H9 (cell line): ENCODE results near the gene ADGRL3. TPM values are rescaled to one million over a fixed set of nuclear protein-coding genes. Genes with fewer than 3 reads are reported as not detected.

Source experiments
- DNase-seq: peaks from one replicate; pipeline ENCODE4 v3.0.0-alpha.2; 2017
- H2AFZ ChIP-seq: one replicate; pipeline ENCODE4 v1.6.1; 2013; ENCODE audit warnings: mild to moderate bottlenecking, low read length, control low read depth, moderate library complexity
- H2AK5ac ChIP-seq: 2 replicates; pipeline ENCODE4 v1.6.1; 2013; ENCODE audit warnings: low read length, control low read depth, mixed read lengths; ENCODE audit not compliant: insufficient read length
- H2BK120ac ChIP-seq: one replicate; pipeline ENCODE4 v1.6.1; 2013; ENCODE audit warnings: low read depth, mild to moderate bottlenecking, low read length, control low read depth, inconsistent platforms; ENCODE audit not compliant: poor library complexity, severe bottlenecking
- H2BK12ac ChIP-seq: 2 replicates; pipeline ENCODE4 v1.6.1; 2013; ENCODE audit warnings: low read length, control low read depth, mixed read lengths, low read depth; ENCODE audit not compliant: insufficient read length
- H2BK15ac ChIP-seq: 2 replicates; pipeline ENCODE4 v1.6.1; 2013; ENCODE audit warnings: low read depth, low read length, control low read depth
- H2BK20ac ChIP-seq: one replicate; pipeline ENCODE4 v1.6.1; 2013; ENCODE audit warnings: low read depth, mild to moderate bottlenecking, low read length, control low read depth, inconsistent platforms; ENCODE audit not compliant: poor library complexity, severe bottlenecking
- H2BK5ac ChIP-seq: 2 replicates; pipeline ENCODE4 v1.6.1; 2013; ENCODE audit warnings: low read length, control low read depth, mixed read lengths; ENCODE audit not compliant: insufficient read length
- H3K14ac ChIP-seq: 2 replicates; pipeline ENCODE4 v1.6.1; 2013; ENCODE audit warnings: low read length, control low read depth; ENCODE audit not compliant: insufficient read depth
- H3K18ac ChIP-seq: 2 replicates; pipeline ENCODE4 v1.6.1; 2013; ENCODE audit warnings: low read depth, mild to moderate bottlenecking, mixed read lengths, low read length, control low read depth; ENCODE audit not compliant: insufficient read length
- H3K23ac ChIP-seq: 2 replicates; pipeline ENCODE4 v1.6.1; 2013; ENCODE audit warnings: low read length, control low read depth, mixed read lengths, low read depth; ENCODE audit not compliant: insufficient read length
- H3K23me2 ChIP-seq: 2 replicates; pipeline ENCODE4 v1.6.1; 2013; ENCODE audit warnings: low read depth, mild to moderate bottlenecking, mixed read lengths, low read length, control low read depth; ENCODE audit not compliant: insufficient read length, poor library complexity, severe bottlenecking
- H3K27ac ChIP-seq: 2 replicates; pipeline ENCODE4 v1.5.1; 2013; ENCODE audit warnings: low read length, control low read depth, mixed read lengths, low read depth; ENCODE audit not compliant: insufficient read length
- H3K27me3 ChIP-seq: 2 replicates; pipeline ENCODE4 v1.6.1; 2013; ENCODE audit warnings: low read length, control low read depth, inconsistent platforms; ENCODE audit not compliant: insufficient read depth
- H3K4ac ChIP-seq: 2 replicates; pipeline ENCODE4 v1.6.1; 2013; ENCODE audit warnings: low read depth, mild to moderate bottlenecking, control low read depth, inconsistent platforms, low read length, moderate library complexity
- H3K4me1 ChIP-seq: 2 replicates; pipeline ENCODE4 v1.6.1; 2013; ENCODE audit warnings: low read length, control low read depth, inconsistent platforms; ENCODE audit not compliant: insufficient read depth
- H3K4me2 ChIP-seq: 2 replicates; pipeline ENCODE4 v1.6.1; 2013; ENCODE audit warnings: low read length, control low read depth, mixed read lengths; ENCODE audit not compliant: insufficient read length, insufficient read depth
- H3K56ac ChIP-seq: 2 replicates; pipeline ENCODE4 v1.6.1; 2013; ENCODE audit warnings: low read depth, mild to moderate bottlenecking, mixed read lengths, low read length, control low read depth; ENCODE audit not compliant: insufficient read length
- H3K79me1 ChIP-seq: 2 replicates; pipeline ENCODE4 v1.6.1; 2013; ENCODE audit warnings: low read depth, mild to moderate bottlenecking, moderate library complexity, low read length, control low read depth, inconsistent platforms; ENCODE audit not compliant: insufficient read depth, poor library complexity, severe bottlenecking
- H3K79me2 ChIP-seq: 2 replicates; pipeline ENCODE4 v1.6.1; 2013; ENCODE audit warnings: low read length, control low read depth, inconsistent platforms; ENCODE audit not compliant: insufficient read depth
- H3K9ac ChIP-seq: 2 replicates; pipeline ENCODE4 v1.6.1; 2013; ENCODE audit warnings: low read length, control low read depth, mixed read lengths; ENCODE audit not compliant: insufficient read length; ENCODE audit errors: extremely low read depth
- H3K9me3 ChIP-seq: one replicate; pipeline ENCODE4 v1.6.1; 2013; ENCODE audit warnings: low read depth, low read length, inconsistent platforms; ENCODE audit not compliant: control insufficient read depth
- H3T11ph ChIP-seq: one replicate; pipeline ENCODE4 v1.6.1; 2013; ENCODE audit warnings: mild to moderate bottlenecking, low read length, control low read depth, inconsistent platforms
- H4K20me1 ChIP-seq: one replicate; pipeline ENCODE4 v1.6.1; 2013; ENCODE audit not compliant: control insufficient read depth, insufficient read length, insufficient read depth
- H4K5ac ChIP-seq: 2 replicates; pipeline ENCODE4 v1.6.1; 2013; ENCODE audit warnings: low read depth, mild to moderate bottlenecking, mixed read lengths, low read length, control low read depth; ENCODE audit not compliant: insufficient read length
- H4K8ac ChIP-seq: replicated peaks from 2 replicates; pipeline ENCODE4 v1.6.1; 2013; ENCODE audit warnings: low read length, control low read depth, mixed read lengths, low read depth; ENCODE audit not compliant: insufficient read length
- H4K91ac ChIP-seq: 2 replicates; pipeline ENCODE4 v1.6.1; 2013; ENCODE audit warnings: low read depth, mild to moderate bottlenecking, moderate library complexity, mixed read lengths, low read length, control low read depth; ENCODE audit not compliant: insufficient read length
- H3K27ac Mint-ChIP-seq, 3 experiments: 2 replicates in 2 of 3; 3 replicates in 1 of 3; pipeline ENCODE4 v1.8.0; 2020 to 2021; ENCODE audit warnings: mixed read lengths in 3 of 3, mild to moderate bottlenecking in 1 of 3, moderate library complexity in 1 of 3
- H3K27me3 Mint-ChIP-seq: 2 replicates; pipeline ENCODE4 v1.8.0; 2021; ENCODE audit warnings: low read depth, mild to moderate bottlenecking, moderate library complexity, mixed read lengths
- H3K36me3 Mint-ChIP-seq, 3 experiments: 2 replicates in 2 of 3; 3 replicates in 1 of 3; pipeline ENCODE4 v1.8.0; 2020 to 2021; ENCODE audit warnings: low read depth in 3 of 3, mixed read lengths in 3 of 3; ENCODE audit not compliant: insufficient read depth in 1 of 3
- H3K4me1 Mint-ChIP-seq, 2 experiments: 2 replicates each; pipeline ENCODE4 v1.8.0; 2020; ENCODE audit warnings: mixed read lengths in 2 of 2
- H3K4me3 Mint-ChIP-seq, 2 experiments: 2 replicates in 1 of 2; 3 replicates in 1 of 2; pipeline ENCODE4 v1.8.0; 2020 to 2021; ENCODE audit warnings: mild to moderate bottlenecking in 2 of 2, mixed read lengths in 2 of 2, moderate library complexity in 1 of 2
- H3K9me3 Mint-ChIP-seq, 2 experiments: 2 replicates in 1 of 2; 3 replicates in 1 of 2; pipeline ENCODE4 v1.8.0; 2020; ENCODE audit warnings: mild to moderate bottlenecking in 2 of 2, mixed read lengths in 2 of 2, moderate library complexity in 1 of 2
- WGBS: extraction: QIAGEN DNeasy Blood & Tissue Kit; methylation state at CpG from one replicate; pipeline ENCODE4 v1.1.7; 2013; ENCODE audit warnings: missing lambda C conversion rate, low lambda C conversion rate, mixed read lengths; ENCODE audit not compliant: insufficient read length; ENCODE audit errors: extremely low coverage; 5-methylcytosine and 5-hydroxymethylcytosine counted together
- total RNA-seq: library from RNA; stranded (reverse); gene quantifications from 2 replicates; pipeline ENCODE4 v1.2.1, GENCODE V29; 2021
- TF ChIP-seq, protein P1 (sequence below): fragments of 200-600 bp; sonication (generic); conservative IDR thresholded peaks from 3 replicates; pipeline ENCODE4 v1.8.0; 2021; ENCODE audit warnings: antibody characterized with exemption, mild to moderate bottlenecking

The ADGRL3 gene
- total RNA-seq, 1 experiment from 2014 or later, result 5.9 TPM

DNA sequence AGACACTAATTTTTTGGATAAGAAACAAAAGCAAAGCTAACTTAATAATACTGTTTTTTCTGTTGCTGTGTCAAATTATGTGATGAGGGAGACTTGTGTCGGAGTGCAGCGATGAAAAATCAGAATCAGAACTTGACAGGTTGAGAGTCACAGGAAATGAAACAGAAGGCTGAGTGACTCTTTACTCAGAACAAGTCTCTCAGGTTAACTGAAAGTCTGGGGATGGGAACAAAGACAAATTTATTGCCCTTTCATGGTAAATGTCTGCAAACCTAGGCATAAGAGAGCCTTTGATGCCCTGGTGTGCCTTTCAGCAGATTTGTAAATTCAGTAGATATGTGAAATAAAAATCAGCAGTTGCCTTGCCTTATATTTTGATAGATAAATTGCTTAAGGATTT is 96.0 kb downstream of the ADGRL3 start:
- no peaks in the 10 kb centered on the region for H3K79me1 ChIP-seq
- H3K9ac ChIP-seq, result no peak overlapping the region
- Mint-ChIP-seq H3K36me3 (no peaks in the 10 kb centered on the region), H3K4me1 (peaks cover 20 to 54% of the 10 kb centered on the region in 2 experiments), H3K27me3 (no peaks in the 10 kb centered on the region), H3K27ac (peak overlapping the region in 1 of 3 experiments; percentile 95; a peak in 4 of 7 replicates), H3K4me3 (no peak overlapping the region), H3K9me3 (no peaks in the 10 kb centered on the region)
- no peak overlapping the region for H3K4ac ChIP-seq
- TF ChIP-seq, protein P1, sequence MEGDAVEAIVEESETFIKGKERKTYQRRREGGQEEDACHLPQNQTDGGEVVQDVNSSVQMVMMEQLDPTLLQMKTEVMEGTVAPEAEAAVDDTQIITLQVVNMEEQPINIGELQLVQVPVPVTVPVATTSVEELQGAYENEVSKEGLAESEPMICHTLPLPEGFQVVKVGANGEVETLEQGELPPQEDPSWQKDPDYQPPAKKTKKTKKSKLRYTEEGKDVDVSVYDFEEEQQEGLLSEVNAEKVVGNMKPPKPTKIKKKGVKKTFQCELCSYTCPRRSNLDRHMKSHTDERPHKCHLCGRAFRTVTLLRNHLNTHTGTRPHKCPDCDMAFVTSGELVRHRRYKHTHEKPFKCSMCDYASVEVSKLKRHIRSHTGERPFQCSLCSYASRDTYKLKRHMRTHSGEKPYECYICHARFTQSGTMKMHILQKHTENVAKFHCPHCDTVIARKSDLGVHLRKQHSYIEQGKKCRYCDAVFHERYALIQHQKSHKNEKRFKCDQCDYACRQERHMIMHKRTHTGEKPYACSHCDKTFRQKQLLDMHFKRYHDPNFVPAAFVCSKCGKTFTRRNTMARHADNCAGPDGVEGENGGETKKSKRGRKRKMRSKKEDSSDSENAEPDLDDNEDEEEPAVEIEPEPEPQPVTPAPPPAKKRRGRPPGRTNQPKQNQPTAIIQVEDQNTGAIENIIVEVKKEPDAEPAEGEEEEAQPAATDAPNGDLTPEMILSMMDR, result no peak
- no peak overlapping the region for H2BK5ac ChIP-seq
- H2BK12ac ChIP-seq, result no peak overlapping the region
- no peaks in the 10 kb centered on the region for H3K27me3 ChIP-seq
- H2BK120ac ChIP-seq, result no peak overlapping the region
- H3K4me2 ChIP-seq, result no peak overlapping the region
- H3K9me3 ChIP-seq, result no peaks in the 10 kb centered on the region
- no peak overlapping the region for H3K23ac ChIP-seq
- no peak overlapping the region for H4K91ac ChIP-seq
- no peak overlapping the region for H2BK20ac ChIP-seq
- no peaks in the 10 kb centered on the region for H3K23me2 ChIP-seq
- H2BK15ac ChIP-seq, result no peak overlapping the region
- no peaks in the 10 kb centered on the region for H4K20me1 ChIP-seq
- no peak overlapping the region for H3K56ac ChIP-seq
- H3K27ac ChIP-seq, result no peak overlapping the region
- H4K8ac ChIP-seq, result no peak overlapping the region
- WGBS, result no CpG with 5 or more reads among the region's 2 CpGs
- DNase-seq, result no peak
- no peak overlapping the region for H4K5ac ChIP-seq
- H3K14ac ChIP-seq, result no peak overlapping the region
- H2AK5ac ChIP-seq, result no peak overlapping the region
- H3T11ph ChIP-seq, result no peak overlapping the region
- no peak overlapping the region for H3K18ac ChIP-seq
- no peak overlapping the region for H2AFZ ChIP-seq
- no peaks in the 10 kb centered on the region for H3K79me2 ChIP-seq
- peaks cover 8% of the 10 kb centered on the region; the same call in 1 of the 2 replicates for H3K4me1 ChIP-seq
